Vagina (tissue), 2 donors: ENCODE results near the gene ANO7.

Experiments used
- POLR2A ChIP-seq, 2 donors: fragments of 450-650 bp; IDR thresholded peaks; one replicate each; pipeline ENCODE4 v1.6.1; 2017; ENCODE audit warnings: antibody characterized with exemption in 2 of 2, mild to moderate bottlenecking in 2 of 2, moderate library complexity in 2 of 2
- TF ChIP-seq, protein P1 (sequence below), 3 experiments: fragments of 450-650 bp in 2 of 3; fragments of 200-600 bp in 1 of 3; sonication (generic) in 1 of 3; IDR thresholded peaks; one replicate each; pipeline ENCODE4 v1.5.1; 2017 to 2019; ENCODE audit warnings: antibody characterized with exemption in 3 of 3, mild to moderate bottlenecking in 2 of 3, moderate library complexity in 2 of 3

DNA sequence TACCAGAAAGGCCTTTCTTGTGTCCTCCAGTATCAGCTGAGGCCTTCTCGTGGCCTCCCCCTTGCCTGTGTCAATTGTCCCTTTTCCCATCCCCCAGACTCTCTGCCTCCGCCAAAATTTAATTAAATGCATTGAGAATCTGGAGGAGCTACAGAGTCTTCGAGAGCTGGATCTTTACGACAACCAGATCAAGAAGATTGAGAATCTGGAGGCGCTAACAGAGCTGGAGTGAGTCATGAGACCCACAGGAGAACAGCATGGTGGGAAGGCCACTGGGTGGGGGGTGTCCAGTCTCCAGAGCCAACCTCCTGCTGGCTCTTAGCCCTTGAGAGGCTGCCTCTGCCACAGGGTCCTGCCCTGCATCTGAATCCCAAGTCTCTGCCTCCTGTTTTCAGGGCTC, 29.4 kb upstream of the ANO7 start:
- TF ChIP-seq, protein P1, sequence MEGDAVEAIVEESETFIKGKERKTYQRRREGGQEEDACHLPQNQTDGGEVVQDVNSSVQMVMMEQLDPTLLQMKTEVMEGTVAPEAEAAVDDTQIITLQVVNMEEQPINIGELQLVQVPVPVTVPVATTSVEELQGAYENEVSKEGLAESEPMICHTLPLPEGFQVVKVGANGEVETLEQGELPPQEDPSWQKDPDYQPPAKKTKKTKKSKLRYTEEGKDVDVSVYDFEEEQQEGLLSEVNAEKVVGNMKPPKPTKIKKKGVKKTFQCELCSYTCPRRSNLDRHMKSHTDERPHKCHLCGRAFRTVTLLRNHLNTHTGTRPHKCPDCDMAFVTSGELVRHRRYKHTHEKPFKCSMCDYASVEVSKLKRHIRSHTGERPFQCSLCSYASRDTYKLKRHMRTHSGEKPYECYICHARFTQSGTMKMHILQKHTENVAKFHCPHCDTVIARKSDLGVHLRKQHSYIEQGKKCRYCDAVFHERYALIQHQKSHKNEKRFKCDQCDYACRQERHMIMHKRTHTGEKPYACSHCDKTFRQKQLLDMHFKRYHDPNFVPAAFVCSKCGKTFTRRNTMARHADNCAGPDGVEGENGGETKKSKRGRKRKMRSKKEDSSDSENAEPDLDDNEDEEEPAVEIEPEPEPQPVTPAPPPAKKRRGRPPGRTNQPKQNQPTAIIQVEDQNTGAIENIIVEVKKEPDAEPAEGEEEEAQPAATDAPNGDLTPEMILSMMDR (IDR thresholded peaks at IDR 0.05), result no peak
- TF ChIP-seq POLR2A (IDR thresholded peaks at IDR 0.05), result no peak
